DND-41 (cell line): Measurements from ENCODE around the gene NIPAL3.

Experiments
- ATAC-seq: fragments of 200-7000 bp; cut with Tn5 transposase; 3 replicates; pipeline ENCODE4 v1.9.1; 2021; ENCODE audit warnings: low read depth; ENCODE audit not compliant: insufficient read depth
- DNase-seq: peaks from one replicate; pipeline ENCODE4 v3.0.0-alpha.2; 2020
- H2AFZ ChIP-seq: 2 replicates; pipeline ENCODE4 v1.6.0; 2012; ENCODE audit warnings: low read depth, low read length
- H3K27ac ChIP-seq: 2 replicates; pipeline ENCODE4 v1.5.1; 2012; ENCODE audit warnings: low read length, inconsistent platforms
- H3K27me3 ChIP-seq: fragments of 200-600 bp; sonication (generic); 2 replicates; pipeline ENCODE4 v1.6.0; 2012; ENCODE audit warnings: low read length, mild to moderate bottlenecking, inconsistent platforms; ENCODE audit not compliant: insufficient read depth, poor library complexity
- H3K36me3 ChIP-seq: 2 replicates; pipeline ENCODE4 v1.5.1; 2012; ENCODE audit warnings: low read length, inconsistent platforms; ENCODE audit not compliant: insufficient read depth
- H3K4me1 ChIP-seq: 2 replicates; pipeline ENCODE4 v1.5.1; 2012; ENCODE audit warnings: mild to moderate bottlenecking, low read length; ENCODE audit not compliant: insufficient read depth
- H3K4me2 ChIP-seq: 2 replicates; pipeline ENCODE4 v1.6.0; 2012; ENCODE audit warnings: mild to moderate bottlenecking, moderate library complexity, low read length, inconsistent platforms; ENCODE audit not compliant: insufficient read depth
- H3K4me3 ChIP-seq, 2 experiments: fragments of 200-600 bp in 1 of 2; shearing (Covaris generic) in 1 of 2; 2 replicates each; pipeline ENCODE4 v1.5.1; 2012 to 2016; ENCODE audit warnings: inconsistent platforms in 2 of 2, low read length in 2 of 2, mild to moderate bottlenecking in 2 of 2, low read depth in 1 of 2, moderate library complexity in 1 of 2
- H3K79me2 ChIP-seq: 2 replicates; pipeline ENCODE4 v1.6.0; 2012; ENCODE audit warnings: low read length, inconsistent platforms; ENCODE audit not compliant: insufficient read depth
- H3K9ac ChIP-seq: 2 replicates; pipeline ENCODE4 v1.6.0; 2012; ENCODE audit warnings: low read depth, mild to moderate bottlenecking, inconsistent platforms, low read length, moderate library complexity
- H3K9me3 ChIP-seq: 2 replicates; pipeline ENCODE4 v1.5.1; 2012; ENCODE audit warnings: low read length, moderate library complexity, mild to moderate bottlenecking, inconsistent platforms; ENCODE audit not compliant: insufficient read depth, severe bottlenecking
- H4K20me1 ChIP-seq: 2 replicates; pipeline ENCODE4 v1.6.0; 2012; ENCODE audit warnings: low read length; ENCODE audit not compliant: insufficient read depth
- CTCF ChIP-seq: IDR thresholded peaks from 2 replicates; pipeline ENCODE4 v1.5.1; 2012; ENCODE audit warnings: borderline replicate concordance, low read length, moderate library complexity, mild to moderate bottlenecking; ENCODE audit not compliant: poor library complexity, severe bottlenecking; ENCODE audit errors: extremely low read depth
- EZH2 ChIP-seq: IDR thresholded peaks from 3 replicates; pipeline ENCODE4 v1.6.1; 2012; ENCODE audit warnings: borderline replicate concordance, low read depth, mild to moderate bottlenecking, moderate library complexity, low read length, inconsistent platforms; ENCODE audit not compliant: severe bottlenecking

Gene NIPAL3

GRCh38 chr1:24472527-24473251 is 57.1 kb downstream of the NIPAL3 start:
- no peak overlapping the region for H3K27ac ChIP-seq
- ATAC-seq (no peak), DNase-seq (no peak)
- peaks cover 3% of the 10 kb centered on the region; the same call in 1 of the 2 replicates for H3K36me3 ChIP-seq
- no peaks in the 10 kb centered on the region for H3K9me3 ChIP-seq
- H3K9ac ChIP-seq, result no peak overlapping the region
- no peak overlapping the region for H3K4me3 ChIP-seq
- H3K79me2 ChIP-seq, result no peaks in the 10 kb centered on the region
- no peaks in the 10 kb centered on the region for H4K20me1 ChIP-seq
- H2AFZ ChIP-seq, result no peak overlapping the region
- TF ChIP-seq CTCF (no peak), EZH2 (no peak)
- no peaks in the 10 kb centered on the region for H3K27me3 ChIP-seq
- no peak overlapping the region for H3K4me2 ChIP-seq
- no peaks in the 10 kb centered on the region for H3K4me1 ChIP-seq

- DNase-seq, result no peak
- no peak for ATAC-seq
- Histone ChIP-seq H3K79me2 (no peaks in the 10 kb centered on the region), H3K27me3 (no peaks in the 10 kb centered on the region), H3K4me1 (no peaks in the 10 kb centered on the region), H3K36me3 (peaks cover 3% of the 10 kb centered on the region; the same call in 1 of the 2 replicates), H4K20me1 (no peaks in the 10 kb centered on the region), H3K27ac (no peak overlapping the region), H3K9ac (no peak overlapping the region), H3K4me3 (no peak overlapping the region), H3K9me3 (no peaks in the 10 kb centered on the region), H3K4me2 (no peak overlapping the region), H2AFZ (no peak overlapping the region)
- TF ChIP-seq CTCF (no peak), EZH2 (no peak)
These were observed 58.6 kb downstream of the NIPAL3 start for GRCh38 chr1:24474193-24474592.

- H3K4me1 ChIP-seq, result peaks cover 3% of the 10 kb centered on the region; the same call in 1 of the 2 replicates
- no peak overlapping the region for H3K27ac ChIP-seq
- H3K27me3 ChIP-seq, result no peaks in the 10 kb centered on the region
- H2AFZ ChIP-seq, result no peak overlapping the region
- no peak overlapping the region for H3K4me3 ChIP-seq
- no peak for ATAC-seq
- DNase-seq, result no peak
- no peaks in the 10 kb centered on the region for H3K79me2 ChIP-seq
- H3K36me3 ChIP-seq, result no peaks in the 10 kb centered on the region
- no peak overlapping the region for H3K4me2 ChIP-seq
- H3K9ac ChIP-seq, result no peak overlapping the region
- no peaks in the 10 kb centered on the region for H3K9me3 ChIP-seq
- TF ChIP-seq EZH2 (no peak), CTCF (no peak)
- no peaks in the 10 kb centered on the region for H4K20me1 ChIP-seq
These were observed 60.1 kb downstream of the NIPAL3 start for GRCh38 chr1:24475700-24476099.

GRCh38 chr1:24476571-24476970 is 61.0 kb downstream of the NIPAL3 start:
- H3K4me2 ChIP-seq, result no peak overlapping the region
- H2AFZ ChIP-seq, result no peak overlapping the region
- DNase-seq (no peak), ATAC-seq (no peak)
- no peak overlapping the region for H3K9ac ChIP-seq
- peaks cover 12% of the 10 kb centered on the region for H3K4me1 ChIP-seq
- TF ChIP-seq CTCF (no peak), EZH2 (no peak)
- no peaks in the 10 kb centered on the region for H3K9me3 ChIP-seq
- H3K27ac ChIP-seq, result no peak overlapping the region
- H3K27me3 ChIP-seq, result no peaks in the 10 kb centered on the region
- no peaks in the 10 kb centered on the region for H3K36me3 ChIP-seq
- H3K79me2 ChIP-seq, result no peaks in the 10 kb centered on the region
- no peaks in the 10 kb centered on the region for H4K20me1 ChIP-seq
- H3K4me3 ChIP-seq, result no peak overlapping the region
